CD4-positive, alpha-beta T cell treated with Interferon alpha-2 for 1 hour (primary cell): ENCODE measurements around the gene TGIF2LX.
"Not testable (repeated sequence)": the region's sequence is repeated elsewhere in the genome, so short reads cannot be mapped to it uniquely, and the experiment has no call there.

Experiments used
- DNase-seq, 2 donors: peaks; one replicate each; pipeline ENCODE4 v3.0.0-alpha.2; 2020 to 2022

Gene TGIF2LX

DNA sequence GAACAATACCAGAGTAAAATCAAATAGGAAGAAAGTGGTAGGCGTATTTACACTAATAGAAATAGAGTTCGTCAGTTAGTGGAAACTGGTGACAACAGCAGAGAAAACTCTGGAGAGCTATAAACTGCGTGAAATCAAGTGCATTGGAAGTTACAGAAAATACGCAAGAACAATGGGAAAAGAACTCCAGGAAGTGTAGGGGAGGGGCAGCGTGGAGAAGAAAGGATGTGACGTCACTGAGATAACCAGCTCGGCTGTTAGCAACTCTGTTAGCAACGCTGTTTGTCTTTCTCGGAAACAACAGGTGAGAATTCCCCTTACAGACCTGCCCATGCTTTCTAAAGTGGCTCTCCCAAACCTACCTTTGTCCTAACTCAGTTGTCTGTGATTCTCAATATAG lies at the start of gene TGIF2LX:
Gene TGIF2LX (plus strand): TSS at position 244 of the 400 bp plus-strand sequence. CDS start 178 bp downstream, outside the sequence.
- DNase-seq, result not testable (repeated sequence)

DNA sequence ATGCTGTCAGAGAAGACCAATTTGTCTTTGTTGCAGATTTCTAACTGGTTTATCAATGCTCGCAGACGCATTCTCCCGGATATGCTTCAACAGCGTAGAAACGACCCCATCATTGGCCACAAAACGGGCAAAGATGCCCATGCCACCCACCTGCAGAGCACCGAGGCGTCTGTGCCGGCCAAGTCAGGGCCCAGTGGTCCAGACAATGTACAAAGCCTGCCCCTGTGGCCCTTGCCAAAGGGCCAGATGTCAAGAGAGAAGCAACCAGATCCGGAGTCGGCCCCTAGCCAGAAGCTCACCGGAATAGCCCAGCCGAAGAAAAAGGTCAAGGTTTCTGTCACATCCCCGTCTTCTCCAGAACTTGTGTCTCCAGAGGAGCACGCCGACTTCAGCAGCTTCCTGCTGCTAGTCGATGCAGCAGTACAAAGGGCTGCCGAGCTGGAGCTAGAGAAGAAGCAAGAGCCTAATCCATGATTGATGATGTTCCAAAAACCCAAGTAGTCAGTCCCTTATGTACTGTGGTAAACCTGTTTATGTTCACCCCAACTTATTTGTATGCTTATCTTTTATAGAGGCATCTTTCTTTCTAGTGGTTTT lies 728 bp downstream of the TGIF2LX start:
- DNase-seq, result not testable (repeated sequence)

DNA sequence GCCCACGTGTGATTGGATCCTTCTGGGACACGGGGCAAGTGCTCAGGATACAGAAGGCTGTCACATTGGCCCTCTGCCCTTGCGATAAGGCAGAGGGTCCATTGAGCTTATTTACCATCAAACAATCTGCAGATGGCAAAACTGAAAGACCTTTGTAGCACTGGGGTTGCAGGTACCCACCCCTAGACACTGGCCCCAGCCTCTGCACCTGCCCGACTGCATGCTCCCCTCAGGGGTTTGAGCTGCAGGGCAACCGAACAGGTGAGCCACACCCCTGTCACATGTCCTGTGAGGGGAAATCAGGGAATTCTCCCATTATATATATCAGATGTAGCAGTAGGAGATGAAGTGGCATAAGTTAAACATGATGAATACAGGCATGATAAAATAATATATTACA lies 21.4 kb downstream of the TGIF2LX start:
- DNase-seq, result not testable (repeated sequence)

DNA sequence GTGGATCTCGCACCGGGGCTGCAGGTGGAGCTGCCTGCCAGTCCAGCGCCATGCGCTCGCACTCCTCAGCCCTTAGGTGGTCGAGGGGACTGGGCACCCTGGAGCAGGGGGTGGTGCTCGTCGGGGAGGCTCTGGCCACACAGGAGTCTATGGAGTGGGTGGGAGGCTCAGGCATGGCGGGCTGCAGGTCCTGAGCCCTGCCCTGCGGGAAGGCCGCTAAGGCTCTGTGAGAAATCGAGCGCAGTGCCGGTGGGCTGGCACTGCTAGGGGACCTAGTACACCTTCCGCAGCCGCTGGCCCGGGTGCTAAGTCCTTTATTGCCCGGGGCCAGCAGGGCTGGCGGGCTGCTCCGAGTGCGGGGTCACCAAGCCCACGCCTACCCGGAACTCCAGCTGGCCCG lies 43.9 kb downstream of the TGIF2LX start:
- DNase-seq, result not testable (repeated sequence)
